HG03066 (cell line): Measurements from ENCODE around the gene GULP1.
"Not testable (repeated sequence)": the region's sequence is repeated elsewhere in the genome, so short reads cannot be mapped to it uniquely, and the experiment has no call there.

Experiments
- ATAC-seq: cut with Tn5 transposase; IDR thresholded peaks from one replicate; pipeline ENCODE4 v1.9.1; 2021; ENCODE audit warnings: low read depth; ENCODE audit not compliant: unreplicated experiment

Gene GULP1

DNA sequence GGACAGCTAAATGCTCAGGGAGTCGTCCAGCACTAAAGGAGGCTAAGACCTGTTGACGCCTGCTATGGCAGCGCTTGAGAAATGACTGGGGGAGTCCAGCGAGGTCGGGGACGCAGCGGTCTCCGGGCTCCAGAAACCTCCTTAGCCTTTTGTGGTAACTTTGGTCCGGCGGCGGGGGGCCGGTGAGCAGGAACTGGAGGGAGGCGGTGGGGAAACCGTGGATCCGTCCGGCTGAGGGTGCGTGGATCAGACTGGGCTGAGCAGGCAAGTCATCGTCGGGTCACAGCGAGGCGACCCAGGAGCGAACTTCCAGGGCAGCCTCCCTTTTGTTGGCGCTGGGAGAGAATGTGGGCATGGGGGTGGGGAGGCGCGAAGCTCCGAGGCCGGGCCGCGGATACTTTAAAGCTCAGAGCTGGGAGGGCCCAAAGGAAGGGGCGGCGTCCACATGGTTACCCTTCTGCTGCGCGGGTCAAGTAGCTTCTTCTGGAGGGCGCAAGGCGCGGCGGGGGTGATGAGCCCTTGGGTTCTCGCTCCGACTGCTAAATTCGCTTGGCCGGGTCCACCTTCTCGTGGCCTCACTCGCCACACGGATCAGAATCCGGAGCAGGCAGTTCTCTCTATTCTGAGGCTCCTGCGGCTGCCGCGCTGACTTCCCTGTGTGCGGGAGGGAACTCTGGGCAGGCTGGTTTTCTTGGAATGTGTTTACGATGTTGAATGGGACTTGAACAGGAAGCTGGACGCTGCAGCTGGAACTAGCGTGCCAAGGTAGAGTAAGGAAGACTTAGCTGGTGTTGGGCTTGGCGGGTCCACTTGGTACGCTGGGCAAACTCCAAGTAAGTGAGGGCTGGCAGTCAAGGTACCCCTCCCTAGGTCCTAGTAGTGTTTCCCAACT is 920 bp downstream of the GULP1 start:
- ATAC-seq = no peak

- no peak for ATAC-seq
Observed at GRCh38 chr2:188293601-188294351, 2.1 kb downstream of the GULP1 start.

DNA sequence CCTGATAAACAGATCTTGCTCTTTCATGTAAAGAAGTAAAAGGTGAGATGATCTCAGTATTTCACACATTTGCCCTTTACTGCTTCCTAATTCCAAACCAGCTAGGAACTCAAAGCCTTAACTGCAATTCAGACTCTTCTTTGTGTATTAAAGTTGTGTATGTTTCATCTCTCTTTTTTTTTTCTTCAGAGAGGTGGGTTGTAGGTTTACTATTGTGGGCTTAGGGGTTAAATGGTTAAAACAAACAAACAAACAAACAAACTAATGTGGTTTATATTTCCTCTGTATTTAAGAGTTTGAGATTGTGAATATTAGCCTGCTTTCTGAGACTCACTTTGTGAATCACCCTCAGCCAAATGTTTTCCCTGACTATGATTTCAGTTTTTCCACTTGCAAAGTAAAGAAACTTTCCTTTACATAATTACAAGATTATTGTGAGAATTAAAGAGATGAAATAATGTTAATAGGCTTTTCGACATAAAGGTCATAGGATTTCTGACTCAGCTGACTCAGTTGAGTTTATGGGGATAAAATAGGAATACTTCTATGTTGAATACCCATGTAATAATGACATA is 2.8 kb downstream of the GULP1 start:
- no peak for ATAC-seq

GRCh38 chr2:188295067-188295685 is 3.5 kb downstream of the GULP1 start:
- ATAC-seq = no peak

GRCh38 chr2:188297978-188298377 is 6.3 kb downstream of the GULP1 start:
- ATAC-seq = no peak

DNA sequence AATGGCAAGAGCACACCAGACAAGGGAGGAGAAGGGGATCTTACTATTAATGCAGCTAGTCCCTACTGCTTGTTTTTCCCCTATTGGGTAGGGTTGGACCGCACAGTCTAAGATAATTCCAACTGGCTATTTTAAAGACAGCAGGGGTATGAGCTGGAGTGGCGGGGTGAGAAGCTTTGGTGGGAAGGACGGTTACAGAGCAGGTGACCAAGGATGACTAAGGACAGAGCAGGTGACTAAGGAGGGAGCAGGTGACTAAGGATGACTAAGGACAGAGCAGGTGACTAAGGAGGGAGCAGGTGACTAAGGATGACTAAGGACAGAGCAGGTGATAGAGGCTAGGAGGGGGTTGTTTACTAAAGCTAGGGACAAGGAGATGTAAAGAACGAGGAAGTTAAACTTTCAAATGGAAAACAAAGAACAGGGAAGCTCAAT is 7.3 kb downstream of the GULP1 start:
- not testable (repeated sequence) for ATAC-seq

- no peak for ATAC-seq
Observed at GRCh38 chr2:188303363-188304031, 11.8 kb downstream of the GULP1 start.

- ATAC-seq = no peak
Observed at GRCh38 chr2:188305271-188305670, 13.6 kb downstream of the GULP1 start.

GRCh38 chr2:188306271-188306670 is 14.6 kb downstream of the GULP1 start:
- no peak for ATAC-seq

DNA sequence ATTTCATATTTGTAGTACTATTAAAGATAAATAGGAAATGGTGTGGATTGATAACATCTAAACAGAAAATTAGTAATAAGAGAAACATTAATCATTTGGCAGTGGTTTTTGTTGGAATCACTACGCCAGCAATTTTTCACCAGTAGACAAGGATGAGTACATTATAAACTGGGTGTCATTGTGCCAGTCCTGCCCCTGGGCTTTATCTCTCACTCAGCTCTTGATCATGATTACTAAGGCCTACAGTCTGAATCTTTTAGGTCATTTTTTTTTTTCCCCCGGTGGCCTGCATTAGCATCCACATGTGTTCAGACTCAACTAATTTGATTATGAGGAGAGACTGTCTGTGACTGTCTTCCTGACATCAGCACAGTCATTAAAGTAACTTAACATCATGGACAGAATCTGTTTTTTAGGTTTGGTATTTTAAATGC is 16.2 kb downstream of the GULP1 start:
- ATAC-seq = no peak

- ATAC-seq = no peak
Observed at GRCh38 chr2:188308483-188308882, 16.8 kb downstream of the GULP1 start.

- no peak for ATAC-seq
Observed at GRCh38 chr2:188309364-188309763, 17.7 kb downstream of the GULP1 start.

- ATAC-seq = no peak
Observed at GRCh38 chr2:188314314-188315054, 22.8 kb downstream of the GULP1 start.

DNA sequence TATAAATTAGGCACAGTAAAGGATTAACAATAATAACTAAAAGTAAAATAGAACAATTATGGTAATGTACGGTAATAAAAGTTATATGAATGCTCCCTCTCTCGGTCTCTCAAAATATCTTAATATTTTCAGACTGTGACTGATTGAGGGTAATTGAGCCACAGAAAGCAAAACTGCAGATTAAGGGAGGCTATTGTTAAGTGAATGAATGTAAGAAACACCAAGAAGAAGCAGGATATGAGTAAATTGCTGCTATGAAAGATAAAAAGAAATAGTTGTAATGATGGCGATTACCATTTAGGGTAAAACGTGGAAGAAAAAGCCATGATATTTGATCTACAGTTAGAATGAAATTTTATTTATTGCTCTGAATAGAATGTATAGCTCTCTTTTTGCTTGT is 24.1 kb downstream of the GULP1 start:
- no peak for ATAC-seq

GRCh38 chr2:188316342-188316741 is 24.7 kb downstream of the GULP1 start:
- no peak for ATAC-seq

GRCh38 chr2:188316791-188317423 is 25.2 kb downstream of the GULP1 start:
- no peak for ATAC-seq

GRCh38 chr2:188318161-188318749 is 26.6 kb downstream of the GULP1 start:
- ATAC-seq = no peak

GRCh38 chr2:188319838-188320237 is 28.2 kb downstream of the GULP1 start:
- ATAC-seq = no peak

- ATAC-seq = no peak
Observed at GRCh38 chr2:188320861-188321260, 29.2 kb downstream of the GULP1 start.
